Epithelial cell of esophagus (primary cell): ENCODE data around the gene ETNK2.

Experiments used
- DNase-seq: peaks from one replicate; pipeline ENCODE4 v3.0.0; 2010; ENCODE audit warnings: low read depth
- H3K4me3 ChIP-seq: 2 replicates; pipeline ENCODE4 v1.5.1; 2011; ENCODE audit warnings: mild to moderate bottlenecking, low read length, control low read depth
- TF ChIP-seq, protein P1 (sequence below): IDR thresholded peaks from 2 replicates; pipeline ENCODE4 v1.5.1; 2011; ENCODE audit warnings: low read depth, mild to moderate bottlenecking, low read length, control low read depth, inconsistent platforms; ENCODE audit not compliant: insufficient read depth; ENCODE audit errors: missing control alignments

ETNK2 gene

DNA sequence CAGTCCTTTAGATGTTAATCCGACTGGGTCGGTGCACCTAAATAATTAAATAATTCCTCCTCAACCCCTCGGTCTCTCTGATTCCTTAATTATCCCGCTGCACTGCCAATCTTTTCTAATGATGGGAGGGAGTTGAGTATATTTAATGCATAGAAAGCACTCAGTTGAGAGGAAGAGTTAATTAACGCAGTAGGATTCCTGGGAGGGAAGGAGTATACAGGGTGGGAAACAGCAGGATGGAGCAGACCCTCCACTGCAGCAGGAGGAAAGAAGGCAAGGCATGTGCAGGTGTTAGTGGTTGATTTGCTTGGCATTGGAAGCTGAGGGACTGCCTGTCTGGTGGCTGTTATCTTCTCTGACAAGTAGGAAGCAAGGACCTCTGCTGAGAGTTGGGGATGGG, 24.2 kb upstream of the ETNK2 start:
- TF ChIP-seq, protein P1, sequence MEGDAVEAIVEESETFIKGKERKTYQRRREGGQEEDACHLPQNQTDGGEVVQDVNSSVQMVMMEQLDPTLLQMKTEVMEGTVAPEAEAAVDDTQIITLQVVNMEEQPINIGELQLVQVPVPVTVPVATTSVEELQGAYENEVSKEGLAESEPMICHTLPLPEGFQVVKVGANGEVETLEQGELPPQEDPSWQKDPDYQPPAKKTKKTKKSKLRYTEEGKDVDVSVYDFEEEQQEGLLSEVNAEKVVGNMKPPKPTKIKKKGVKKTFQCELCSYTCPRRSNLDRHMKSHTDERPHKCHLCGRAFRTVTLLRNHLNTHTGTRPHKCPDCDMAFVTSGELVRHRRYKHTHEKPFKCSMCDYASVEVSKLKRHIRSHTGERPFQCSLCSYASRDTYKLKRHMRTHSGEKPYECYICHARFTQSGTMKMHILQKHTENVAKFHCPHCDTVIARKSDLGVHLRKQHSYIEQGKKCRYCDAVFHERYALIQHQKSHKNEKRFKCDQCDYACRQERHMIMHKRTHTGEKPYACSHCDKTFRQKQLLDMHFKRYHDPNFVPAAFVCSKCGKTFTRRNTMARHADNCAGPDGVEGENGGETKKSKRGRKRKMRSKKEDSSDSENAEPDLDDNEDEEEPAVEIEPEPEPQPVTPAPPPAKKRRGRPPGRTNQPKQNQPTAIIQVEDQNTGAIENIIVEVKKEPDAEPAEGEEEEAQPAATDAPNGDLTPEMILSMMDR, result no peak

DNA sequence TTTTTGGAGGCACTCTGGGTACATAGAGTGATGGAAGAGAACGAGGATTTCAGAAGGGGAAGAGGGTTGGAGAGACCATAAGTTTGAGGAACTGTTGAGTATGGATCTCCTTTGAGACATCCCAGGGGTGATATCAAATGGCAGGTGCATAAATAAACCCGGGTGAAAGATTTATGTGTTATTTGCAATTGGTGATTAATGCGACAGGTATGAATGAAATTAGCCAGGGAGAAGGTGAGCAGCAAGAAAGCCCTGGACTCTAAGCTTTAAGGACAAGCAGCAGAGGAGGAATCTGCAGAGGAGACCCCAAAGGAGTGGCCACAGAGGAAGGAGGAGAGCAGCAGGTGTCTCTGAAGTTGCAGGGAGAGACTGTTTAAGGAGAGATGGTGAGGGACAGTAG, 23.1 kb upstream of the ETNK2 start:
- DNase-seq, result no peak
- TF ChIP-seq, protein P1, result no peak
- no peak overlapping the region for H3K4me3 ChIP-seq

More for the DNA sequence above, 24.2 kb upstream of the ETNK2 start:
- no peak overlapping the region for H3K4me3 ChIP-seq
- no peak for DNase-seq

- TF ChIP-seq, protein P1, result no peak
- DNase-seq, result no peak
- H3K4me3 ChIP-seq, result no peak overlapping the region
Measured at GRCh38 chr1:204172404-204173029, 20.7 kb upstream of the ETNK2 start.

- TF ChIP-seq, protein P1, result no peak
- H3K4me3 ChIP-seq, result no peak overlapping the region
- DNase-seq, result peak; percentile 98
Measured at GRCh38 chr1:204171751-204172178, 19.9 kb upstream of the ETNK2 start.

GRCh38 chr1:204170494-204171155, 18.8 kb upstream of the ETNK2 start:
- H3K4me3 ChIP-seq, result no peak overlapping the region
- peak; percentile 47 for DNase-seq
- TF ChIP-seq, protein P1, result no peak

- no peak overlapping the region for H3K4me3 ChIP-seq
- no peak for DNase-seq
- TF ChIP-seq, protein P1, result no peak
Measured at GRCh38 chr1:204169858-204170257, 18.0 kb upstream of the ETNK2 start.
